Measurements from ENCODE around the gene JADE1.

The JADE1 gene

DNA sequence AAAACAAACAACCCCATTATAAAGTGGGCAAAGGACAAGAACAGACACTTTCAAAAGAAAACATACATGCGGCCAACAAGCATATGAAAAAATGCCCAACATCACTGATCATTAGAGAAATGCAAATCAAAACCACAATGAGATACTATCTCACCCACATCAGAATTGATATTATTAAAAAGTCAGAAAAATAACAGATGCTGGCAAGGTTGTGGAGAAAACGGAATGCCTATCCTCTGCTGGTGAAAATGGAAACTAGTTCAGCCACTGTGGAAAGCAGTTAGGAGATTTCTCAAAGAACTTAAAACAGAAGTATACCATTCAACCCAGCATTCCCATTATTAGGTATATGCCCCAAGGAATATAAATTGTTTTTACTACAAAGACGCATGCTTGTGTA lies 112.5 kb downstream of the JADE1 start:
- in situ Hi-C loops (cut with HindIII; ENCODE audit: low pct_unique_long_range_greater_than_20kb, low sequenced_read_pairs) = no loop called here
- no peak for TF ChIP-seq JUND (IDR thresholded peaks at IDR 0.05; ENCODE audit: low read depth)
- DNase-seq (ENCODE audit: low read depth in 1 of 2, low spot score in 1 of 2) = no peak
